SK-N-MC (cell line): ENCODE data around the gene C3orf62.

Experiments used
- FOXP2 ChIP-seq: optimal IDR thresholded peaks from 2 replicates; pipeline ENCODE3; 2011; ENCODE audit warnings: mild to moderate bottlenecking, moderate library complexity; ENCODE audit not compliant: insufficient read depth; ENCODE audit errors: extremely low read length, control extremely low read depth
- POLR2AphosphoS5 ChIP-seq: IDR thresholded peaks from 2 replicates; pipeline ENCODE4 v1.6.1; 2012; ENCODE audit warnings: mild to moderate bottlenecking, low read depth, low read length, borderline replicate concordance

DNA sequence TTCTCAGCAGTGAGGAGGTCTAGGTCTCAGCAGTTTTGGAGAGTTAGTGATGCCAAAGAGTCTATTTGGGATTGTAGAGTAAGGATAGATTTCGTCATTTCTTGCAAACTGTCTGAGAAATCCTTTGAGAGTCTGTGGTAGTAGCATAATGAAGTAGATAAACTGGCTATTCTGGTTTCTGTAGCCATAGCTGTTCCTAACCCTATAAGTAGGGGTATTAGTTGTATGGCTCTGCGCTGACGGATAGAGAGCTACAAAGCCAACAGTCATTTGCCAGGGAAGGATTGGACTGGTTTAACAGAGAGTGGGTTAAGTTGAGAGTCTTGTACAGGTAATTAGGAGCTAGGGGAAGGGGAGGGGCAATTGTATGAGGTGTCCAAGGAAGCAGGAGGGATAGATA lies 55.0 kb downstream of the C3orf62 start:
- TF ChIP-seq POLR2AphosphoS5 (no peak), FOXP2 (no peak)
